ENCODE data around the gene PXMP4. TPM values are rescaled to one million over a fixed set of nuclear protein-coding genes. Genes with fewer than 3 reads are reported as not detected.
A peak's percentile ranks its signal among the peaks of the same experiment; 100 is the strongest.

The PXMP4 gene
- total and polyA plus RNA-seq, 12 donors: 4.6 to 14.8 (median 12.0) TPM

DNA sequence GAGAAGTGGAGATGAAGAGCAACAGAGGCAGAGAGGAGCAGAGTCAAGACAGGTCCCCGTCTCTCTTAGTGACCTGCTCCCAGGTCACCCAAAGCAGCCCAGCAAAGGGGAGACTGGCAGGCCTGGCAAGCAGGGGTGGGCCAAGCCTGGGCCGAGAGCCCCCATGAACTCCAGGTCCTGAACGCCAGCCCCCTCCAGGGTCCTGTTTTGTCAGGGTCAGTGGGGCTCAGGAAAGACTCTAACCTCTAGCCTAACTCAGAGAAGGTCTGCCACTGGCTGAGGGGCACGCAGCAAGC lies 47.0 kb downstream of the PXMP4 start:
- Histone ChIP-seq H3K27ac (peak overlapping the region in 8 of 10 donors; percentile 79 to 94 (median 86)), H3K9me3 (no peaks in the 10 kb centered on the region), H3K4me3 (peak overlapping the region; percentile 56 to 92 (median 71)), H3K27me3 (no peaks in the 10 kb centered on the region), H3K36me3 (peaks cover 0 to 30% (median 5%) of the 10 kb centered on the region in 9 donors), H3K4me1 (peaks cover 13 to 57% (median 34%) of the 10 kb centered on the region in 9 donors)
- ATAC-seq (peak in 1 of 8 donors; percentile 0), DNase-seq (no peak)
- TF ChIP-seq, protein P1, sequence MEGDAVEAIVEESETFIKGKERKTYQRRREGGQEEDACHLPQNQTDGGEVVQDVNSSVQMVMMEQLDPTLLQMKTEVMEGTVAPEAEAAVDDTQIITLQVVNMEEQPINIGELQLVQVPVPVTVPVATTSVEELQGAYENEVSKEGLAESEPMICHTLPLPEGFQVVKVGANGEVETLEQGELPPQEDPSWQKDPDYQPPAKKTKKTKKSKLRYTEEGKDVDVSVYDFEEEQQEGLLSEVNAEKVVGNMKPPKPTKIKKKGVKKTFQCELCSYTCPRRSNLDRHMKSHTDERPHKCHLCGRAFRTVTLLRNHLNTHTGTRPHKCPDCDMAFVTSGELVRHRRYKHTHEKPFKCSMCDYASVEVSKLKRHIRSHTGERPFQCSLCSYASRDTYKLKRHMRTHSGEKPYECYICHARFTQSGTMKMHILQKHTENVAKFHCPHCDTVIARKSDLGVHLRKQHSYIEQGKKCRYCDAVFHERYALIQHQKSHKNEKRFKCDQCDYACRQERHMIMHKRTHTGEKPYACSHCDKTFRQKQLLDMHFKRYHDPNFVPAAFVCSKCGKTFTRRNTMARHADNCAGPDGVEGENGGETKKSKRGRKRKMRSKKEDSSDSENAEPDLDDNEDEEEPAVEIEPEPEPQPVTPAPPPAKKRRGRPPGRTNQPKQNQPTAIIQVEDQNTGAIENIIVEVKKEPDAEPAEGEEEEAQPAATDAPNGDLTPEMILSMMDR (IDR thresholded peaks at IDR 0.05): no peak
- intact Hi-C loops (cut with DNase I): loop anchor here in 1 of 10 donors (5.0 kb wide), 1 partner anchor 59 kb away; the partner anchor contains the start of gene ZNF341
- WGBS, 2 donors: 60 to 71% methylated on average over 4 of the region's 4 CpGs

DNA sequence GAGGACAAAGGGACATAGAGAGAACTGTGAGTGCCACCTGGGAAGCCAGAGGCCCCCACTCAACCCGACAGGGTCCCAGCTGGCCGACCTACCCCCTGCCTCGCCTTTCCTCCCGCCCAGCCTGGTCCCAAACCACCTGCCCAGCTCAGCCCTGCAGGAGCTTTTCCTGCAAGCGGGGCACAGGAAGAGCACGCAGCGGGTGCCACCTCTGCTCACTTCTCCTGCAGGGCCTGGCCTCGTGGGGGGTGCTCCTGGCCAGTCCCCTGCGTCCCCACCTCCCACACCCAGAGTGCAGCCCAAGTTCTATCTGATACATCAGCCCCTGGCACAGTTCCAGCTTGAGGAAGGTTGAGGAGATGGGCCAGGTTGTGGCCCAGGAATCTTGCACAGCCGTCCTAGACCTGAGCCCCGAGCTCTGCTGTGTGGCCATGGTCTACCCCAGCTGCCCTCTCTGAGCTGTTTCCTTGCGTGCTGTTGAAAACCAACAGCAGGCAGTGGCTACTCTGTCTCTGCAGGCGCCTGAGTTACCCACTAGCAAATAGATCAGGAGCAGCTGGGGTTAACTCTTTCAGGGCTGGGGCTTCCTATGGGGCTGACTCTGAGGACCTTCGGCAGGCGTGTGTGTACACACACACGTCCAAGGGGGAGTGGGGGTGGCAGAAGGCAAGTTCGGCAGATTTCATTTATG lies 47.5 kb downstream of the PXMP4 start:
- no peaks in the 10 kb centered on the region for H3K27me3 ChIP-seq
- peaks cover 0 to 30% (median 3%) of the 10 kb centered on the region in 9 donors for H3K36me3 ChIP-seq
- H3K4me3 ChIP-seq: peak overlapping the region; percentile 56 to 92 (median 71)
- 57 to 63% methylated on average over 17 of the region's 17 CpGs for WGBS, 2 donors
- no peak for ATAC-seq
- TF ChIP-seq, protein P1 (IDR thresholded peaks at IDR 0.05): no peak
- DNase-seq: no peak
- no peaks in the 10 kb centered on the region for H3K9me3 ChIP-seq
- H3K4me1 ChIP-seq: peaks cover 16 to 60% (median 39%) of the 10 kb centered on the region in 9 donors
- intact Hi-C loops (cut with DNase I): loop anchor here in 1 of 10 donors (5.0 kb wide), 1 partner anchor 60 kb away; the partner anchor contains the start of gene ZNF341
- peak overlapping the region in 5 of 10 donors; percentile 81 to 94 (median 87) for H3K27ac ChIP-seq

DNA sequence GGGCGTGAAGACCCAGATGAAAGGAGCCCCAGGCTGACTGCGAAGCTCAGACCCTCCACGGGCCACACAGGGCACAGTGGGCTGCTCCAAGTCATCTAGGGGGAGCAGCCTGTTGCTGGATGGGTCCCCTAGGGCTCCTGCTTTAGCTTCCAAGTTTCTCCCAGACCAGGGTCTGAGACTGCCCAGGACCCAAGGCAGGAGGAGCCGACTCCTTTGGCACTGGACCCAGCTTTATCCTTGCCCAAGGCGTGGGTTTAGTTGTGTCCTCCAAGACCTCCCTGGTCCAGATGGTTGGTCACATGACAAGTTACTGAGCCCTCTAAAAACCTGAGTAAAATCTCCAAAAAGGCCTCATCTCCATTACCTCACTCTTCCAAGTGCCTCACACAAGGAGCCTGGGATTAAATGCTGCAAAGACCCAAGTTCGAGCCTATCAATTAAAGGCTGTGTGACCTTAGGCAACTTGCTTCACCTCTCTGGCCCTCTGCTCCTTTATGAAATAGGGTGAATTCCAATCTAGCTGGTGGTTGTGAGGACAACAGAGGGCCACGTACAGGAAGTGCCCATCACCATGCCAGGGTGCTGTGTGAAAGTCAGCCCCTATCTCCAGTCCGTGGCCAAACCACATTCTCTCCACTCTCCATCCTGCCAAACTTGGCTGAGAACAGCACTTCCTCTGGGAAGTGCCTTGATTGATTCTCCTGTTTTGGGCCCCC lies 48.4 kb downstream of the PXMP4 start:
- DNase-seq (no peak), ATAC-seq (no peak)
- Histone ChIP-seq H3K9me3 (no peaks in the 10 kb centered on the region), H3K27me3 (no peaks in the 10 kb centered on the region), H3K4me3 (no peak overlapping the region), H3K36me3 (peaks cover 0 to 30% (median 3%) of the 10 kb centered on the region in 9 donors), H3K27ac (peak overlapping the region in 2 of 10 donors; percentile 22 to 94), H3K4me1 (peaks cover 21 to 66% (median 43%) of the 10 kb centered on the region in 9 donors)
- TF ChIP-seq, protein P1 (IDR thresholded peaks at IDR 0.05): no peak
- intact Hi-C loops (cut with DNase I): loop anchor here in 1 of 10 donors (5.0 kb wide), 1 partner anchor 61 kb away; the partner anchor contains the start of gene ZNF341
- WGBS, 2 donors: 71 to 74% methylated on average over 8 of the region's 8 CpGs

DNA sequence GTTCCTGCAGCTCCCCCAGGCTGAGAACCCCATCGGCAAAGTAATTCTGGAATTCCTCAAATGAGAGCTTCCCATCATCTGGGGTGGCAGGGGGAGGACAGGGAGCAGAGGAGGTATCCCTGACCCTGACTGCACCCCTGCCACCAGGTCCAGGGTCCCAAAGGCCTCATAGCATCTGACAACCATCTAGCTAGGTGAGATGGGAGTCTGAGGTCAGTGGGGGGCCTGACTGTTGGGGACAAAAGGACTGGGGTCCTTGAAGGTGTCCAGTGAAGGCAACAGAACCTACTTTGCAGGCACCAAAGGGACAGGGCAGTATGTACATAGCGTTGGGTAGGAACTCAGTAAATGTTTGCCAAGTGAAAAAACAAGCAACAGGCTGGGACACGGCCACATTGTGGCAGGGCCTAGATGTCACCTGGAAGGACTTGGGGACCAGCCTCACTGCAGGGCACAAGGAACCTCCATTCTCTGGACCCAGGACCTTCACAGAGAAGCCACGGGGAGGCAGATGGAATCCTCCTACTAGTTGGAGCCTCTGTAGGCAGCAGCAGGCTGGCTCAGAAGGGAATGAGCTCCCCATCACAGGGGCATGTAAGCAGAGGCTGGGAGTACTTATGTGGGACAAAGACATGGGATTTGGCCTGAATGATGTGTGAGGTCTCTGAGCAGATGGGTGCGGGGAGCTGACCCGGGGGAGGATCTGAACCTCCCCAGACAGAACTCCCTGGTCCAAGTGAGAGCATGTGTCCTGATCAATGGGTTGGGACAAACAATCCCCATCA lies 49.2 kb downstream of the PXMP4 start:
- no peak overlapping the region for H3K4me3 ChIP-seq
- peaks cover 0 to 30% (median 3%) of the 10 kb centered on the region in 9 donors for H3K36me3 ChIP-seq
- no peak overlapping the region for H3K27ac ChIP-seq
- TF ChIP-seq, protein P1 (IDR thresholded peaks at IDR 0.05): no peak
- peaks cover 24 to 71% (median 50%) of the 10 kb centered on the region in 9 donors for H3K4me1 ChIP-seq
- WGBS, 2 donors: 95 to 96% methylated on average over 6 of the region's 6 CpGs
- intact Hi-C loops (cut with DNase I): loop anchor here in 1 of 10 donors (5.0 kb wide), 1 partner anchor 61 kb away; the partner anchor contains the start of gene ZNF341
- H3K27me3 ChIP-seq: no peaks in the 10 kb centered on the region
- ATAC-seq (no peak), DNase-seq (peak in 1 of 2 donors; percentile 3)
- no peaks in the 10 kb centered on the region for H3K9me3 ChIP-seq
